ENCODE measurements around the gene PEX11G.

DNA sequence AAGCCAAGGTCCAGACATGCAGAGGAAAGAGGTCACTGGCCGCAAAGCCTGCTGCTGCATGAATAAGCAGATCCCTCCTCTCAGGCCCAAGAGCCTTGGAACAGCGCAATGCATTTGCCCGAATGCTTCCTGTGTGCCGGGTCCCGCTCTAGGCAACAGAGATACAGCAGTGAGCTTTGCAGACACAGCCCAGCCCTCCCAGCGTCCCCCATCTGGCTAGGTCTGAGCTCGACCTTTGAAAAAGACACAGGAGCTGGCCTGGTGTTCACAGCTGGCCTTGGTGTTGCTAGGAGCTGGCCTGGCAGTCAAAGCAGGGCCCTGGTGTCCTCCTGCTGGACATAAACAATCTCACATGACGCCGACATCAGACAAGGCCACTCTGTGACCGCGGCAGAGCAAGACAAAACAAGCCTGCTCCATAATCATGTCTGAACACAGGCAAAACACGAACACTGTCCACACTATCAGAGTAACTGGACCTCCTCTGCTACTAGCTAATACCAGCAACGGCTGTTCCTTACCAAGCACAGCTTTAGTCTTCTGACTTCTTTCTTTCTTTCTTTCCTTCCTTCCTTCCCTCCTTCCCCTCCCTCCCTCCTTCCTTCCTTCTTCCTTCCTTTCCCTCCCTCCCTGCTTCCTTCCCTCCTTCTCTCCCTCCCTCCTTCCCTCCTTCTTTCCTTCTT is 5.7 kb upstream of the PEX11G start:
- TF ChIP-seq, protein P1, sequence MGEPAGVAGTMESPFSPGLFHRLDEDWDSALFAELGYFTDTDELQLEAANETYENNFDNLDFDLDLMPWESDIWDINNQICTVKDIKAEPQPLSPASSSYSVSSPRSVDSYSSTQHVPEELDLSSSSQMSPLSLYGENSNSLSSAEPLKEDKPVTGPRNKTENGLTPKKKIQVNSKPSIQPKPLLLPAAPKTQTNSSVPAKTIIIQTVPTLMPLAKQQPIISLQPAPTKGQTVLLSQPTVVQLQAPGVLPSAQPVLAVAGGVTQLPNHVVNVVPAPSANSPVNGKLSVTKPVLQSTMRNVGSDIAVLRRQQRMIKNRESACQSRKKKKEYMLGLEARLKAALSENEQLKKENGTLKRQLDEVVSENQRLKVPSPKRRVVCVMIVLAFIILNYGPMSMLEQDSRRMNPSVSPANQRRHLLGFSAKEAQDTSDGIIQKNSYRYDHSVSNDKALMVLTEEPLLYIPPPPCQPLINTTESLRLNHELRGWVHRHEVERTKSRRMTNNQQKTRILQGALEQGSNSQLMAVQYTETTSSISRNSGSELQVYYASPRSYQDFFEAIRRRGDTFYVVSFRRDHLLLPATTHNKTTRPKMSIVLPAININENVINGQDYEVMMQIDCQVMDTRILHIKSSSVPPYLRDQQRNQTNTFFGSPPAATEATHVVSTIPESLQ (CRISPR knock-in tag; IDR thresholded peaks at IDR 0.05): no peak
- no peak for TF ChIP-seq FOS (IDR thresholded peaks at IDR 0.05; ENCODE audit: extremely low read depth, insufficient read length)
- TF ChIP-seq SRSF1 (IDR thresholded peaks at IDR 0.05; ENCODE audit: low read depth, low read length): no peak
- TF ChIP-seq, protein P2, sequence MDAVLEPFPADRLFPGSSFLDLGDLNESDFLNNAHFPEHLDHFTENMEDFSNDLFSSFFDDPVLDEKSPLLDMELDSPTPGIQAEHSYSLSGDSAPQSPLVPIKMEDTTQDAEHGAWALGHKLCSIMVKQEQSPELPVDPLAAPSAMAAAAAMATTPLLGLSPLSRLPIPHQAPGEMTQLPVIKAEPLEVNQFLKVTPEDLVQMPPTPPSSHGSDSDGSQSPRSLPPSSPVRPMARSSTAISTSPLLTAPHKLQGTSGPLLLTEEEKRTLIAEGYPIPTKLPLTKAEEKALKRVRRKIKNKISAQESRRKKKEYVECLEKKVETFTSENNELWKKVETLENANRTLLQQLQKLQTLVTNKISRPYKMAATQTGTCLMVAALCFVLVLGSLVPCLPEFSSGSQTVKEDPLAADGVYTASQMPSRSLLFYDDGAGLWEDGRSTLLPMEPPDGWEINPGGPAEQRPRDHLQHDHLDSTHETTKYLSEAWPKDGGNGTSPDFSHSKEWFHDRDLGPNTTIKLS (IDR thresholded peaks at IDR 0.05; ENCODE audit: borderline replicate concordance, low read depth): no peak
- TF ChIP-seq POLR2AphosphoS2 (IDR thresholded peaks at IDR 0.05; ENCODE audit: low read length): no peak
- no peak for TF ChIP-seq E2F4 (CRISPR knock-in tag; IDR thresholded peaks at IDR 0.05; ENCODE audit: low read depth)
- no peak for TF ChIP-seq TAF1 (IDR thresholded peaks at IDR 0.05; ENCODE audit: control insufficient read depth, extremely low read depth, insufficient read depth, low read length, severe bottlenecking)
- no peak for TF ChIP-seq SIN3A (IDR thresholded peaks at IDR 0.05; ENCODE audit: borderline replicate concordance in 2 of 2, control insufficient read depth in 1 of 2, low read depth in 2 of 2, low read length in 2 of 2)
- TF ChIP-seq SP1 (CRISPR knock-in tag; IDR thresholded peaks at IDR 0.05): peak; percentile 59

All from K562 (cell line).